Endothelial cell of umbilical vein (primary cell): ENCODE measurements around the gene TENT4B. TPM values are rescaled to one million over a fixed set of nuclear protein-coding genes. Genes with fewer than 3 reads are reported as not detected.

Experiments used
- BruUV-seq: library from RNA; stranded (reverse); fragments of 400-500 nt; replicated peaks from 2 replicates; lab custom pipeline; 2021; lab: Mats Ljungman, UMichigan
- CTCF ChIA-PET: fragments of 300-600, 350-600 bp; sonication (Branson Sonifier 250); formaldehyde crosslinking; loops from one replicate; lab custom pipeline; 2021; ENCODE audit warnings: antibody characterized with exemption, inconsistent platforms; lab: Charles Lee
- POLR2A ChIA-PET: fragments of 300-600, 350-600 bp; sonication (Branson Sonifier 250); formaldehyde crosslinking; loops from one replicate; lab custom pipeline; 2021; ENCODE audit warnings: antibody characterized with exemption, inconsistent platforms; lab: Charles Lee
- DNase-seq: peaks from one replicate; pipeline ENCODE4 v3.0.0-alpha.2; 2011; ENCODE audit warnings: low read depth, low spot score
- FAIRE-seq: peaks from 2 replicates; lab custom pipeline; 2011; peaks lifted over from hg19 to GRCh38; lab: Jason Lieb, UNC
- H2AFZ ChIP-seq: 2 replicates; pipeline ENCODE4 v1.6.0; 2012; ENCODE audit warnings: low read depth, low read length, control low read depth, inconsistent platforms
- H3K27ac ChIP-seq: 2 replicates; pipeline ENCODE4 v1.5.1; 2011; ENCODE audit warnings: low read depth, mild to moderate bottlenecking, control low read depth, low read length, moderate library complexity; ENCODE audit not compliant: insufficient read depth
- H3K27me3 ChIP-seq, 2 experiments: 2 replicates each; pipeline versions ENCODE4 v1.6.0 to v1.6.1; 2011; ENCODE audit warnings: low read length in 2 of 2, mixed read lengths in 1 of 2; ENCODE audit not compliant: control insufficient read depth in 2 of 2, insufficient read depth in 2 of 2
- H3K36me3 ChIP-seq, 2 experiments: 2 replicates in 1 of 2; 3 replicates in 1 of 2; pipeline ENCODE4 v1.5.1; 2011; ENCODE audit warnings: low read length in 2 of 2, mild to moderate bottlenecking in 1 of 2, moderate library complexity in 1 of 2; ENCODE audit not compliant: control insufficient read depth in 2 of 2, insufficient read depth in 2 of 2; ENCODE audit errors: extremely low read depth in 1 of 2
- H3K4me1 ChIP-seq: 3 replicates; pipeline ENCODE4 v1.5.1; 2011; ENCODE audit warnings: mild to moderate bottlenecking, low read length; ENCODE audit not compliant: control insufficient read depth, insufficient read depth; ENCODE audit errors: extremely low read depth
- H3K4me2 ChIP-seq: 2 replicates; pipeline ENCODE4 v1.6.1; 2011; ENCODE audit warnings: low read length, control low read depth, mixed read lengths; ENCODE audit not compliant: insufficient read depth
- H3K4me3 ChIP-seq, 3 experiments: fragments of 200-600 bp in 1 of 3; sonication (generic), shearing (Covaris generic) in 1 of 3; replicated peaks in 1 of 3; 2 replicates each; pipeline ENCODE4 v1.5.1; 2011 to 2016; ENCODE audit warnings: control low read depth in 3 of 3, low read length in 3 of 3, mild to moderate bottlenecking in 2 of 3, inconsistent platforms in 1 of 3, low read depth in 1 of 3, moderate library complexity in 1 of 3; ENCODE audit not compliant: insufficient read depth in 1 of 3
- H3K79me2 ChIP-seq: 2 replicates; pipeline ENCODE4 v1.6.0; 2012; ENCODE audit warnings: low read length, inconsistent platforms; ENCODE audit not compliant: control insufficient read depth, insufficient read depth
- H3K9ac ChIP-seq: replicated peaks from 2 replicates; pipeline ENCODE3; 2011; ENCODE audit warnings: low read length, control low read depth; ENCODE audit not compliant: insufficient read depth; ENCODE audit errors: extremely low read depth
- H3K9me1 ChIP-seq: replicated peaks from 3 replicates; pipeline ENCODE4 v1.6.0; 2011; ENCODE audit warnings: mild to moderate bottlenecking, low read length; ENCODE audit not compliant: control insufficient read depth, insufficient read depth; ENCODE audit errors: extremely low read depth
- H3K9me3 ChIP-seq: replicated peaks from 2 replicates; pipeline ENCODE4 v1.5.1; 2012; ENCODE audit warnings: low read length, inconsistent platforms; ENCODE audit not compliant: control insufficient read depth, insufficient read depth
- H4K20me1 ChIP-seq: replicated peaks from 2 replicates; pipeline ENCODE3; 2011; ENCODE audit warnings: mild to moderate bottlenecking, low read length; ENCODE audit not compliant: control insufficient read depth, insufficient read depth; ENCODE audit errors: extremely low read depth
- CTCF ChIP-seq, 2 donors: IDR thresholded peaks; 1 replicate in 1 of 2; 2 replicates in 1 of 2; pipeline ENCODE4 v1.5.1; 2011; ENCODE audit warnings: low read length in 2 of 2, mild to moderate bottlenecking in 2 of 2, moderate library complexity in 2 of 2, control low read depth in 1 of 2, inconsistent platforms in 1 of 2, low read depth in 1 of 2; ENCODE audit not compliant: insufficient read depth in 1 of 2; ENCODE audit errors: extremely low read depth in 1 of 2
- EZH2 ChIP-seq: IDR thresholded peaks from 2 replicates; pipeline ENCODE4 v1.6.1; 2012; ENCODE audit warnings: borderline replicate concordance, low read depth, mild to moderate bottlenecking, moderate library complexity, low read length, inconsistent platforms; ENCODE audit not compliant: severe bottlenecking
- FOS ChIP-seq: IDR thresholded peaks from 2 replicates; pipeline ENCODE4 v1.6.1; 2011; ENCODE audit warnings: mild to moderate bottlenecking, low read length, moderate library complexity, borderline replicate concordance; ENCODE audit not compliant: insufficient read depth
- GATA2 ChIP-seq: IDR thresholded peaks from 2 replicates; pipeline ENCODE4 v1.7.0; 2011; ENCODE audit warnings: low read depth, mild to moderate bottlenecking, moderate library complexity, mixed read lengths, low read length; ENCODE audit not compliant: insufficient read length, insufficient read depth
- JUN ChIP-seq: IDR thresholded peaks from 2 replicates; pipeline ENCODE4 v1.6.1; 2011; ENCODE audit warnings: borderline replicate concordance, low read depth; ENCODE audit not compliant: insufficient read length, insufficient read depth
- MAX ChIP-seq: IDR thresholded peaks from 2 replicates; pipeline ENCODE4 v1.6.1; 2011; ENCODE audit not compliant: insufficient read depth, insufficient read length
- MYC ChIP-seq: IDR thresholded peaks from one replicate; pipeline ENCODE4 v1.6.1; 2011; ENCODE audit warnings: mild to moderate bottlenecking, low read depth, low read length
- POLR2A ChIP-seq: IDR thresholded peaks from 2 replicates; pipeline ENCODE4 v1.6.1; 2012; ENCODE audit warnings: low read depth, mild to moderate bottlenecking, control low read depth, low read length
- POLR2AphosphoS5 ChIP-seq: IDR thresholded peaks from 2 replicates; pipeline ENCODE4 v1.6.1; 2012; ENCODE audit warnings: low read depth, mild to moderate bottlenecking, control low read depth, low read length, moderate library complexity; ENCODE audit not compliant: insufficient read depth
- dilution Hi-C: fragments of 300-500 bp; cut with MboI; formaldehyde crosslinking; loops from one replicate; pipeline ENCODE4 v1.15.0; 2019; ENCODE audit warnings: low sequenced_read_pairs; ENCODE audit not compliant: extremely low pct_ligation_motif_present
- intact Hi-C: fragments of 100-400 bp; cut with micrococcal nuclease; formaldehyde crosslinking; loops from one replicate; pipeline ENCODE4 v1.10.0; 2022
- polyA plus RNA-seq, 4 experiments: library from polyadenylated mRNA; depleted of rRNA in 3 of 4; stranded (reverse) in 3 of 4; unstranded in 1 of 4; fragments of >200 nt; gene quantifications; 2 replicates each; pipeline versions ENCODE4 v1.2.1 to v1.2.3, GENCODE V29; 2011 to 2012; ENCODE audit warnings: missing spikeins in 1 of 4
- total RNA-seq: library from RNA; stranded (reverse); gene quantifications from 2 replicates; pipeline ENCODE4 v1.2.3, GENCODE V29; 2021

TENT4B gene
- total and polyA plus RNA-seq, 2 donors (not counting 3 experiments of a cell fraction or from before 2014, with no cell fraction given): 4.2 to 13.1 TPM

- CTCF ChIA-PET: interaction anchor here (2.2 kb wide), 1 partner anchor 120 kb away, joined by 10 read pairs; no protein-coding TSS in a partner anchor
- no peaks in the 10 kb centered on the region for H3K79me2 ChIP-seq
- BruUV-seq: no TSS peak
- no peak overlapping the region for H3K4me2 ChIP-seq
- POLR2A ChIA-PET: no interaction called here
- no peak overlapping the region for H3K9ac ChIP-seq
- DNase-seq (no peak), FAIRE-seq (no peak)
- dilution Hi-C loops: no loop called here
- no peaks in the 10 kb centered on the region for H3K9me3 ChIP-seq
- H3K4me3 ChIP-seq: no peak overlapping the region
- no peaks in the 10 kb centered on the region for H3K4me1 ChIP-seq
- intact Hi-C loops: no loop called here
- no peaks in the 10 kb centered on the region for H3K9me1 ChIP-seq
- H3K27me3 ChIP-seq: no peaks in the 10 kb centered on the region
- no peak overlapping the region for H2AFZ ChIP-seq
- no peaks in the 10 kb centered on the region for H4K20me1 ChIP-seq
- no peak for TF ChIP-seq MAX
- no peak for TF ChIP-seq CTCF (IDR thresholded peaks at IDR 0.05; ENCODE audit: extremely low read depth in 1 of 2, insufficient read depth in 1 of 2, low read depth in 1 of 2, low read length in 2 of 2)
- TF ChIP-seq FOS: no peak
- TF ChIP-seq GATA2: no peak
- TF ChIP-seq POLR2AphosphoS5: no peak
- no peak for TF ChIP-seq MYC
- no peak for TF ChIP-seq EZH2
- TF ChIP-seq JUN: no peak
- no peak for TF ChIP-seq POLR2A
- H3K36me3 ChIP-seq: no peaks in the 10 kb centered on the region
- H3K27ac ChIP-seq: no peak overlapping the region
These were observed 81.9 kb downstream of the TENT4B start for GRCh38 chr16:50234771-50235556.
